ENCODE data around the gene ROGDI. TPM values are rescaled to one million over a fixed set of nuclear protein-coding genes. Genes with fewer than 3 reads are reported as not detected.

Gene ROGDI
- 33.6 and 48.4 TPM in 2 replicates for polyA plus RNA-seq (2012; rRNA removed)
- 12.9 and 20.7 TPM in 2 replicates for polyA plus RNA-seq (2012; cell fraction: cytosol; rRNA removed)
- polyA plus RNA-seq (2012; cell fraction: nucleus; rRNA removed) = 123 and 127 TPM in 2 replicates

GRCh38 chr16:4801962-4802658 is at the start of gene ROGDI:
ROGDI (minus strand) TSS chr16:4802633; CDS start chr16:4802571, 62 bp downstream.
- Histone ChIP-seq H3K9ac (peak within 1 kb of the TSS; percentile 64), H3K27ac (ENCODE audit: low read depth in 2 of 2, low read length in 1 of 2) (peak within 1 kb of the TSS; percentile 57 to 93), H3K27me3 (ENCODE audit: insufficient read depth) (no peaks in the 10 kb centered on the region), H3K79me2 (ENCODE audit: insufficient read depth) (0 out of 2 replicates have a peak, but pooled peaks cover 7% of the 10 kb centered on the region), H3K4me2 (peak within 1 kb of the TSS; percentile 95), H2AFZ (ENCODE audit: low read depth) (peak within 1 kb of the TSS; percentile 88), H3K4me1 (ENCODE audit: control insufficient read depth in 1 of 2, insufficient read depth in 2 of 2, low read depth in 1 of 2, low read length in 1 of 2) (peaks cover 0 to 18% of the 10 kb centered on the region in 2 experiments; a peak in 3 of 4 replicates), H3F3A (replicated peaks; ENCODE audit: insufficient read depth) (peaks cover 12% of the 10 kb centered on the region), H3K9me2 (no peaks in the 10 kb centered on the region), H3K36me3 (replicated peaks in 1 of 2; ENCODE audit: control insufficient read depth in 1 of 2, insufficient read depth in 2 of 2, low read length in 1 of 2) (peaks cover 7 to 35% of the 10 kb centered on the region in 2 experiments), H3K9me3 (no peaks in the 10 kb centered on the region), H4K20me1 (ENCODE audit: insufficient read depth) (no peaks in the 10 kb centered on the region), H3K4me3 (ENCODE audit: low read depth in 2 of 2, low read length in 1 of 2) (peak within 1 kb of the TSS; percentile 83)
- POLR2A ChIA-PET = interaction anchor here (1.0 to 2.1 kb wide), 5 partner anchors 31 to 68 kb away, joined by 4 to 9 read pairs (median 5); partner anchors contain the start of genes ANKS3, DNAAF8 and ZNF500
- peak; percentile 17; the same call in 1 of the 2 replicates for TF ChIP-seq MXI1 (IDR thresholded peaks at IDR 0.05; ENCODE audit: low read depth, low read length)
- 0 out of 2 replicates have a peak, but pooled peaks have one; percentile 32 for TF ChIP-seq MAX (IDR thresholded peaks at IDR 0.05; ENCODE audit: low read depth)
- TF ChIP-seq TEAD4 (IDR thresholded peaks at IDR 0.05; ENCODE audit: borderline replicate concordance, insufficient read depth) = no peak
- 19% methylated on average over 6 of the region's 70 CpGs for WGBS (ENCODE audit: low lambda C conversion rate)
- CTCF ChIA-PET = interaction anchor here (0.9 to 1.1 kb wide), 3 partner anchors 14 to 284 kb away, joined by 3 read pairs; partner anchors contain the start of gene SEPTIN12
- DNase-seq = no peak

- H3K9me2 ChIP-seq = no peaks in the 10 kb centered on the region
- H3K4me3 ChIP-seq (ENCODE audit: low read depth in 2 of 2, low read length in 1 of 2) = peak overlapping the region; percentile 3 to 29; a peak in 2 of 4 replicates
- no peaks in the 10 kb centered on the region for H3K27me3 ChIP-seq (ENCODE audit: insufficient read depth)
- H3K9ac ChIP-seq = 0 out of 2 replicates have a peak overlapping the region, but pooled peaks have one; percentile 12
- peaks cover 11 to 26% of the 10 kb centered on the region in 2 experiments; a peak in 3 of 4 replicates for H3K4me1 ChIP-seq (ENCODE audit: control insufficient read depth in 1 of 2, insufficient read depth in 2 of 2, low read depth in 1 of 2, low read length in 1 of 2)
- POLR2A ChIA-PET = no interaction called here
- TF ChIP-seq IRF3 (IDR thresholded peaks at IDR 0.05; ENCODE audit: low read depth, low read length) (no peak), CHD2 (IDR thresholded peaks at IDR 0.05; ENCODE audit: low read length, partially characterized antibody) (peak; percentile 23), ELF1 (IDR thresholded peaks at IDR 0.05) (no peak), GATA2 (CRISPR knock-in tag; IDR thresholded peaks at IDR 0.05) (peak; percentile 19; the same call in 1 of the 2 replicates)
- peak overlapping the region; percentile 82 for H3K4me2 ChIP-seq
- peak; percentile 58 for DNase-seq
- H3F3A ChIP-seq (replicated peaks; ENCODE audit: insufficient read depth) = peaks cover 5% of the 10 kb centered on the region
- H3K36me3 ChIP-seq (replicated peaks in 1 of 2; ENCODE audit: control insufficient read depth in 1 of 2, insufficient read depth in 2 of 2, low read length in 1 of 2) = peaks cover 10 to 17% of the 10 kb centered on the region in 2 experiments
- H4K20me1 ChIP-seq (ENCODE audit: insufficient read depth) = peaks cover 58% of the 10 kb centered on the region
- no peak overlapping the region for H2AFZ ChIP-seq (ENCODE audit: low read depth)
- no peaks in the 10 kb centered on the region for H3K9me3 ChIP-seq
- CTCF ChIA-PET = interaction anchor here (1.8 kb wide), 1 partner anchor 10 kb away, joined by 6 read pairs; no protein-coding TSS in a partner anchor
- H3K79me2 ChIP-seq (ENCODE audit: insufficient read depth) = peaks cover 95% of the 10 kb centered on the region
- WGBS (ENCODE audit: low lambda C conversion rate) = 58% methylated on average over 3 of the region's 3 CpGs
- H3K27ac ChIP-seq (ENCODE audit: low read depth in 2 of 2, low read length in 1 of 2) = no peak overlapping the region
Observed at GRCh38 chr16:4850211-4850610, 47.8 kb upstream of the ROGDI start.
